Cardiac fibroblast (primary cell): ENCODE data around the gene RPF1.

Source experiments
- DNase-seq, 2 donors: peaks; one replicate each; pipeline versions ENCODE4 v3.0.0 to v3.0.0-alpha.2; 2010; ENCODE audit warnings: low read depth in 2 of 2
- H3K4me3 ChIP-seq, 2 donors: replicated peaks in 1 of 2; 1 replicate in 1 of 2; 2 replicates in 1 of 2; pipeline ENCODE4 v1.5.1; 2011; ENCODE audit warnings: low read depth in 2 of 2, low read length in 2 of 2, mild to moderate bottlenecking in 2 of 2, moderate library complexity in 1 of 2
- TF ChIP-seq, protein P1 (sequence below): IDR thresholded peaks from one replicate; pipeline ENCODE4 v1.5.1; 2011; ENCODE audit warnings: low read depth, mild to moderate bottlenecking, low read length, inconsistent platforms

The RPF1 gene

GRCh38 chr1:84492726-84493125, 13.7 kb downstream of the RPF1 start:
- DNase-seq = no peak

GRCh38 chr1:84493747-84494146, 14.7 kb downstream of the RPF1 start:
- TF ChIP-seq, protein P1, sequence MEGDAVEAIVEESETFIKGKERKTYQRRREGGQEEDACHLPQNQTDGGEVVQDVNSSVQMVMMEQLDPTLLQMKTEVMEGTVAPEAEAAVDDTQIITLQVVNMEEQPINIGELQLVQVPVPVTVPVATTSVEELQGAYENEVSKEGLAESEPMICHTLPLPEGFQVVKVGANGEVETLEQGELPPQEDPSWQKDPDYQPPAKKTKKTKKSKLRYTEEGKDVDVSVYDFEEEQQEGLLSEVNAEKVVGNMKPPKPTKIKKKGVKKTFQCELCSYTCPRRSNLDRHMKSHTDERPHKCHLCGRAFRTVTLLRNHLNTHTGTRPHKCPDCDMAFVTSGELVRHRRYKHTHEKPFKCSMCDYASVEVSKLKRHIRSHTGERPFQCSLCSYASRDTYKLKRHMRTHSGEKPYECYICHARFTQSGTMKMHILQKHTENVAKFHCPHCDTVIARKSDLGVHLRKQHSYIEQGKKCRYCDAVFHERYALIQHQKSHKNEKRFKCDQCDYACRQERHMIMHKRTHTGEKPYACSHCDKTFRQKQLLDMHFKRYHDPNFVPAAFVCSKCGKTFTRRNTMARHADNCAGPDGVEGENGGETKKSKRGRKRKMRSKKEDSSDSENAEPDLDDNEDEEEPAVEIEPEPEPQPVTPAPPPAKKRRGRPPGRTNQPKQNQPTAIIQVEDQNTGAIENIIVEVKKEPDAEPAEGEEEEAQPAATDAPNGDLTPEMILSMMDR = no peak
- DNase-seq = no peak
- no peak overlapping the region for H3K4me3 ChIP-seq

More at GRCh38 chr1:84492726-84493125, 13.7 kb downstream of the RPF1 start:
- TF ChIP-seq, protein P1 = no peak
- H3K4me3 ChIP-seq = no peak overlapping the region

GRCh38 chr1:84496498-84496897, 17.4 kb downstream of the RPF1 start:
- no peak for DNase-seq

DNA sequence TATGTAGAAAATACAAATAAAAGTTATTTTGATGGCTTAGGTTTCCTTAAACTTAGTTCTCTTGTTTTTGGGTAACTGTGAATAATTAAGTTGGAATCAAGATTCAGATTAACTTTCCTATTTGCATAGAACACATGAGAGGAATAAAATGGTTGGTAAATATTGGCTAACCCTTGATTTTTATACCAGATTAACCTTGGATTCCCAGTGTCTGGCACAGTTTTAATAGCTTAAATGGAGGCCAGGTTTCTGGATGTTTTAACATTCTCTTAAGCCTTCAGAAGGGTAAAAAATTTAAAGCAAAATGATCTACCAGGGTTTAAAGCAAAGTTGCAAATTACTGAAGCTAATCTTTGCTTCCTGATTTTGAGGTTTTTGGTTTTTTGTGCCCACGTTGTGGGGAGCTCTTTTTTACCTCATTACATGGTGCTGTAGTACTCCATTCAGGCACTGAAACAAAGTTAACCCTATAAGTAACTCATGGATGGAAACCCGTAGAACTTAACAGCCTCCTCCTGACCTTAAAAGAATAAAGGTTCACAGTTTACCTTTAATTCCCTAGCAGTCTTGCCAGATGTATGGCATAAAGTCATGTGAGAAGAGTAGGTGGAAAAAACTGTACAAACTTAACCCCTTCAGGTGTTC, 18.7 kb downstream of the RPF1 start:
- DNase-seq = no peak
- TF ChIP-seq, protein P1 = no peak
- H3K4me3 ChIP-seq = no peak overlapping the region

More at GRCh38 chr1:84496498-84496897, 17.4 kb downstream of the RPF1 start:
- TF ChIP-seq, protein P1 = no peak
- H3K4me3 ChIP-seq = no peak overlapping the region

DNA sequence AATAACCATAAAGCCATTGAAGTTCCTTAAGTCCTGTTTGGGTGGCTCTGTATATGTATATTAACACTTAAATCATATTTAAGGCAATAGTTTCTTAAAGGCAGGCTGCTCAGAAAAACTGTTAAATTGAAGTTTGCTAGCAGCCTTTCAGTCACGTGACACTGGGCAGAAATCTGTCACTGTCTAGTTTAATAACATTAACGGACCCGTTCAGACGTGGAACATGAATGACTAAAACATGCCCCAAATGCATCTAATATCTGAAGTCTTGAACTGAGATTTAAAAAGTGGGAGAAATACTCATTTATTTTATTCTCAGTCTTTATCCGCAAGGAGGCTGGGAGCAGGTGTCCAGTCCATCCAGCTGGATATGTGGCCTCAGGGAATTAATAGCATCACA, 23.9 kb downstream of the RPF1 start:
- H3K4me3 ChIP-seq = no peak overlapping the region
- TF ChIP-seq, protein P1 = no peak
- DNase-seq = no peak

DNA sequence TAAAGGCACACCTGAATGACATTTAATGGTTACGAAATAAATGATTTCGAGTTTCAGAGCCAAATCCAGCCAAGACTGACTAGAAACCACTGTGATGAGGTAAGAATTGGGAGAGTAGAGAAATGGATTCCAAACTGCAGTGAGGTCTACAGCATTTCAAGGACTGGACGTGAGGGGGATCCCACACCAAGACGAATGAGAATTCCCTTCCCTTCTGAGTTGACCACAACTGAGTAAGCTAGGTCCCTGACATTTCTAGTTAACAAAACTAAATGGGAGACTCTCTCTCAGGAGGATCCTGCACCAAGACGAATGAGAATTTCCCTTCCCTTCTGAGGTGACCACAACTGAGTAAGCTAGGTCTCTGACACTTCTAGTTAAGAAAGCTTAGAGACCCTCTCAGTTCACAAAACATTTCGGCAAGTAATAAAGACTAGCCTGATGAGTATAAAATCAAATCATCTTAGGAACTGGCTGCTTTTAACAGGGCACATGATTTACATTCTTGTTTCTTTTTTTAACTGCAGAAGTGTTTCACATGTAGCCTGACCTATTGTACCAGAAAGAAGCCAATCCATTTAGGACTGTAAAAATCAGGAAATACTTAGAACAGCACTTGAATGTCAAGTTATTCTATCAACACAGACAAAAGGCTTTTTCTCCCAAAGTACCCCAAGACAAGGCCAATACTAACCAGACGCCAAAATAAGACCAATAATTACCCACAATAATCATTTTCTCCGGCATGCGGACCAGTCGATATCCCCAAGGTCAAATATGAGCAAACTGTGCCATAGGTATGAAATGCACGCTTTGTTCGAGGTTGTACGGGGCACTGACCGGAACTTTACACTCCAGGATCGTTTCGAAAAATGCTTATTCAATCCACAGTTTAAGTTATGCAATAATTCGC, 25.8 kb downstream of the RPF1 start:
- TF ChIP-seq, protein P1 = no peak
- peak overlapping the region; percentile 72 to 88 for H3K4me3 ChIP-seq
- DNase-seq = peak; percentile 59 to 72
